OCI-LY3 (cell line): ENCODE data around the gene DVL2.
A peak's percentile ranks its signal among the peaks of the same experiment; 100 is the strongest.

Experiments
- H2AFZ ChIP-seq: fragments of 200-600, 300-600 bp; shearing (Covaris generic); 2 replicates; pipeline ENCODE4 v1.6.0; 2014; ENCODE audit warnings: antibody characterized with exemption, low read depth, low read length
- H3K27ac ChIP-seq: fragments of 200-600, 300-600 bp; sonication (generic); 2 replicates; pipeline ENCODE4 v1.5.1; 2014; ENCODE audit warnings: mild to moderate bottlenecking, low read length, moderate library complexity, mixed read lengths
- H3K27me3 ChIP-seq: fragments of 200-600, 300-600 bp; sonication (generic); 2 replicates; pipeline ENCODE4 v1.6.1; 2014; ENCODE audit warnings: low read depth, low read length, mixed read lengths
- H3K36me3 ChIP-seq: fragments of 200-600, 300-600 bp; sonication (generic); replicated peaks from 2 replicates; pipeline ENCODE3; 2014; ENCODE audit warnings: low read depth, low read length, mixed read lengths
- H3K4me1 ChIP-seq: fragments of 300-600, 200-600 bp; sonication (generic); 2 replicates; pipeline ENCODE4 v1.6.1; 2014; ENCODE audit warnings: low read length, mixed read lengths
- H3K4me2 ChIP-seq: fragments of 200-600, 300-600 bp; sonication (generic); 2 replicates; pipeline ENCODE4 v1.6.1; 2014; ENCODE audit warnings: low read length, mixed read lengths
- H3K4me3 ChIP-seq: fragments of 300-600, 200-600 bp; sonication (generic); 2 replicates; pipeline ENCODE4 v1.5.1; 2014; ENCODE audit warnings: antibody characterized with exemption, mild to moderate bottlenecking, low read length, moderate library complexity
- H3K79me2 ChIP-seq: fragments of 300-600, 200-600 bp; shearing (Covaris generic); 2 replicates; pipeline ENCODE4 v1.6.1; 2014; ENCODE audit warnings: mild to moderate bottlenecking, low read length, mixed read lengths
- H3K9ac ChIP-seq: fragments of 300-600, 200-600 bp; shearing (Covaris generic); 2 replicates; pipeline ENCODE4 v1.6.0; 2014; ENCODE audit warnings: mild to moderate bottlenecking, low read length, moderate library complexity
- H3K9me3 ChIP-seq: fragments of 200-600, 300-600 bp; shearing (Covaris generic); 2 replicates; pipeline ENCODE4 v1.6.1; 2014; ENCODE audit warnings: low read length, mixed read lengths; ENCODE audit not compliant: insufficient read depth
- H4K20me1 ChIP-seq: fragments of 200-600, 300-600 bp; sonication (generic); 2 replicates; pipeline ENCODE4 v1.6.1; 2016; ENCODE audit warnings: low read length, mixed read lengths; ENCODE audit not compliant: insufficient read depth
- CTCF ChIP-seq: fragments of 200-600, 300-600 bp; sonication (generic); IDR thresholded peaks from 2 replicates; pipeline ENCODE4 v1.5.1; 2014; ENCODE audit warnings: antibody characterized with exemption, low read length, low read depth
- EZH2phosphoT487 ChIP-seq: fragments of 200-600 bp; shearing (Covaris generic); IDR thresholded peaks from 2 replicates; pipeline ENCODE4 v1.6.1; 2018; ENCODE audit warnings: antibody characterized with exemption, mixed run types, low read depth

The DVL2 gene

GRCh38 chr17:7177954-7178477 is 56.3 kb downstream of the DVL2 start:
- H3K9ac ChIP-seq = peak overlapping the region; percentile 56

GRCh38 chr17:7177191-7177953 is 56.9 kb downstream of the DVL2 start:
- Histone ChIP-seq H3K36me3 (no peaks in the 10 kb centered on the region), H3K9ac (peak overlapping the region; percentile 56), H3K27me3 (no peaks in the 10 kb centered on the region), H3K4me3 (peak overlapping the region; percentile 90), H2AFZ (peak overlapping the region; percentile 90), H4K20me1 (no peaks in the 10 kb centered on the region), H3K4me2 (peak overlapping the region; percentile 100), H3K79me2 (no peaks in the 10 kb centered on the region), H3K9me3 (no peaks in the 10 kb centered on the region), H3K4me1 (peaks cover 5% of the 10 kb centered on the region), H3K27ac (no peak overlapping the region)
- peak; percentile 66 for TF ChIP-seq CTCF
- TF ChIP-seq EZH2phosphoT487 = no peak

More at GRCh38 chr17:7177954-7178477, 56.3 kb downstream of the DVL2 start:
- no peak overlapping the region for H3K27ac ChIP-seq
- no peaks in the 10 kb centered on the region for H3K9me3 ChIP-seq
- no peaks in the 10 kb centered on the region for H3K36me3 ChIP-seq
- peak overlapping the region; percentile 100 for H3K4me2 ChIP-seq
- H4K20me1 ChIP-seq = no peaks in the 10 kb centered on the region
- H3K4me1 ChIP-seq = peaks cover 5% of the 10 kb centered on the region
- no peaks in the 10 kb centered on the region for H3K27me3 ChIP-seq
- peak overlapping the region; percentile 90 for H3K4me3 ChIP-seq
- no peaks in the 10 kb centered on the region for H3K79me2 ChIP-seq
- peak overlapping the region; percentile 90 for H2AFZ ChIP-seq
- no peak for TF ChIP-seq EZH2phosphoT487
- TF ChIP-seq CTCF = no peak

GRCh38 chr17:7176841-7177190 is 57.5 kb downstream of the DVL2 start:
- Histone ChIP-seq H3K27ac (no peak overlapping the region), H2AFZ (0 out of 2 replicates have a peak overlapping the region, but pooled peaks have one; percentile 90), H3K36me3 (no peaks in the 10 kb centered on the region), H3K27me3 (no peaks in the 10 kb centered on the region), H3K4me3 (peak overlapping the region; percentile 90; the same call in 1 of the 2 replicates), H3K4me2 (peak overlapping the region; percentile 100; the same call in 1 of the 2 replicates), H3K9me3 (no peaks in the 10 kb centered on the region), H3K9ac (no peak overlapping the region), H4K20me1 (no peaks in the 10 kb centered on the region), H3K79me2 (no peaks in the 10 kb centered on the region), H3K4me1 (peaks cover 5% of the 10 kb centered on the region)
- TF ChIP-seq CTCF = no peak
- no peak for TF ChIP-seq EZH2phosphoT487

GRCh38 chr17:7176107-7176840 is 58.0 kb downstream of the DVL2 start:
- H3K9ac ChIP-seq = no peak overlapping the region
- no peak overlapping the region for H3K4me2 ChIP-seq

More at GRCh38 chr17:7176107-7176840, 58.0 kb downstream of the DVL2 start:
- no peaks in the 10 kb centered on the region for H4K20me1 ChIP-seq
- H3K4me1 ChIP-seq = peaks cover 5% of the 10 kb centered on the region
- H3K9me3 ChIP-seq = no peaks in the 10 kb centered on the region
- no peaks in the 10 kb centered on the region for H3K79me2 ChIP-seq
- H3K27ac ChIP-seq = no peak overlapping the region
- H3K36me3 ChIP-seq = no peaks in the 10 kb centered on the region
- H2AFZ ChIP-seq = no peak overlapping the region
- H3K4me3 ChIP-seq = no peak overlapping the region
- H3K27me3 ChIP-seq = no peaks in the 10 kb centered on the region
- TF ChIP-seq EZH2phosphoT487 = no peak
